Esophagus squamous epithelium (tissue), 5 donors: ENCODE data around the gene GRK4. TPM values are rescaled to one million over a fixed set of nuclear protein-coding genes. Genes with fewer than 3 reads are reported as not detected.

Experiments
- DNase-seq: peaks from one replicate; lab custom pipeline; 2025; lab: John Stamatoyannopoulos, UW
- H3K27ac ChIP-seq, 4 donors: fragments of 200-600 bp; sonication (generic); one replicate each; pipeline ENCODE4 v1.5.1; 2016 to 2019; ENCODE audit warnings: mild to moderate bottlenecking in 1 of 4
- H3K27me3 ChIP-seq, 4 donors: fragments of 200-600 bp; sonication (generic); 1 replicate in 3 of 4; 2 replicates in 1 of 4; pipeline versions ENCODE4 v1.5.1 to v1.6.0; 2017 to 2021; ENCODE audit warnings: antibody characterized with exemption in 1 of 4
- H3K36me3 ChIP-seq, 3 donors: fragments of 200-600 bp; sonication (generic); one replicate each; pipeline ENCODE4 v1.5.1; 2016 to 2019
- H3K4me1 ChIP-seq, 3 donors: fragments of 200-600 bp; sonication (generic); one replicate each; pipeline ENCODE4 v1.5.1; 2017 to 2019
- H3K4me3 ChIP-seq, 4 donors: fragments of 200-600 bp; sonication (generic); 1 replicate in 3 of 4; 2 replicates in 1 of 4; pipeline ENCODE4 v1.5.1; 2016 to 2019; ENCODE audit warnings: mild to moderate bottlenecking in 2 of 4, moderate library complexity in 1 of 4
- H3K9me3 ChIP-seq, 3 donors: fragments of 200-600 bp; sonication (generic); one replicate each; pipeline ENCODE4 v1.5.1; 2016 to 2019
- CTCF ChIP-seq, 6 experiments: fragments of 450-650 bp in 4 of 6; fragments of 200-600 bp in 2 of 6; sonication (generic) in 2 of 6; IDR thresholded peaks; one replicate each; pipeline ENCODE4 v1.5.1; 2016 to 2019; ENCODE audit warnings: antibody characterized with exemption in 6 of 6, mild to moderate bottlenecking in 4 of 6, moderate library complexity in 4 of 6
- POLR2A ChIP-seq, 4 donors: fragments of 450-650 bp; IDR thresholded peaks; one replicate each; pipeline ENCODE4 v1.6.1; 2017; ENCODE audit warnings: antibody characterized with exemption in 4 of 4, mild to moderate bottlenecking in 4 of 4, moderate library complexity in 3 of 4
- WGBS, 2 donors: methylation state at CpG; one replicate each; pipeline ENCODE4 v1.1.5; 2018; 5-methylcytosine and 5-hydroxymethylcytosine counted together
- intact Hi-C: fragments of 100-400 bp; cut with DNase I; formaldehyde crosslinking; loops from one replicate; pipeline ENCODE4 v1.15.0; 2022
- total RNA-seq, 4 donors: library from RNA; depleted of rRNA; stranded (reverse); fragments of >200 nt; gene quantifications; one replicate each; pipeline ENCODE4 v1.1.0, GENCODE V29; 2016
- donor health status: DM: yes; HTN: yes; CAD: no.

The GRK4 gene
- total RNA-seq, 4 donors from 2014 or later, result 2.9 to 5.5 (median 3.7) TPM

GRCh38 chr4:2932321-2932950, 30.9 kb upstream of the GRK4 start:
- Histone ChIP-seq H3K9me3 (no peaks in the 10 kb centered on the region), H3K27me3 (no peaks in the 10 kb centered on the region), H3K36me3 (peaks cover 8 to 49% (median 26%) of the 10 kb centered on the region in 3 donors), H3K4me1 (peaks cover 32 to 63% (median 49%) of the 10 kb centered on the region in 3 donors), H3K4me3 (peak overlapping the region in 2 of 4 donors; percentile 93 to 97), H3K27ac (peak overlapping the region; percentile 93 to 98 (median 95))
- DNase-seq, result no peak
- TF ChIP-seq POLR2A (IDR thresholded peaks at IDR 0.05) (no peak), CTCF (IDR thresholded peaks at IDR 0.05) (no peak)
- intact Hi-C loops, result no loop called here
- WGBS, 2 donors, result 30 to 80% methylated on average over 2 to 4 of the region's 18 CpGs

- WGBS, 2 donors, result 40% methylated on average over 3 of the region's 15 CpGs; no CpG with 5 or more reads in 1 of the 2 donors
- peak overlapping the region; percentile 93 to 98 (median 95) for H3K27ac ChIP-seq
- H3K4me3 ChIP-seq, result peak overlapping the region in 3 of 4 donors; percentile 86 to 97 (median 93)
- intact Hi-C loops, result no loop called here
- no peaks in the 10 kb centered on the region for H3K9me3 ChIP-seq
- H3K27me3 ChIP-seq, result no peaks in the 10 kb centered on the region
- DNase-seq, result no peak
- peaks cover 35 to 69% (median 49%) of the 10 kb centered on the region in 3 donors for H3K4me1 ChIP-seq
- TF ChIP-seq POLR2A (IDR thresholded peaks at IDR 0.05), result no peak
- no peak for TF ChIP-seq CTCF (IDR thresholded peaks at IDR 0.05)
- peaks cover 8 to 49% (median 23%) of the 10 kb centered on the region in 3 donors for H3K36me3 ChIP-seq
Measured at GRCh38 chr4:2932951-2933565, 30.3 kb upstream of the GRK4 start.

- Histone ChIP-seq H3K4me1 (peaks cover 35 to 71% (median 49%) of the 10 kb centered on the region in 3 donors), H3K27ac (peak overlapping the region; percentile 93 to 98 (median 95)), H3K27me3 (no peaks in the 10 kb centered on the region), H3K36me3 (peaks cover 3 to 49% (median 21%) of the 10 kb centered on the region in 3 donors), H3K4me3 (peak overlapping the region; percentile 86 to 97 (median 91)), H3K9me3 (no peaks in the 10 kb centered on the region)
- no peak for TF ChIP-seq CTCF (IDR thresholded peaks at IDR 0.05)
- TF ChIP-seq POLR2A (IDR thresholded peaks at IDR 0.05), result no peak
- 20 to 100% methylated on average over 1 to 2 of the region's 31 CpGs for WGBS, 2 donors
- intact Hi-C loops, result no loop called here
- no peak for DNase-seq
Measured at GRCh38 chr4:2933566-2934076, 29.8 kb upstream of the GRK4 start.

GRCh38 chr4:2934077-2934812, 29.1 kb upstream of the GRK4 start:
- H3K36me3 ChIP-seq, result peaks cover 4 to 49% (median 23%) of the 10 kb centered on the region in 3 donors
- H3K9me3 ChIP-seq, result no peaks in the 10 kb centered on the region
- no peak for DNase-seq
- peak overlapping the region; percentile 93 to 98 (median 95) for H3K27ac ChIP-seq
- peak overlapping the region; percentile 86 to 97 (median 91) for H3K4me3 ChIP-seq
- TF ChIP-seq POLR2A (IDR thresholded peaks at IDR 0.05), result no peak
- TF ChIP-seq CTCF (IDR thresholded peaks at IDR 0.05), result no peak
- WGBS, 2 donors, result 0% methylated on average over 2 to 4 of the region's 93 CpGs
- no peaks in the 10 kb centered on the region for H3K27me3 ChIP-seq
- intact Hi-C loops, result no loop called here
- peaks cover 35 to 73% (median 49%) of the 10 kb centered on the region in 3 donors for H3K4me1 ChIP-seq
